ENCODE data around the gene MVB12A.

Gene MVB12A

GRCh38 chr19:17419621-17420474 is at the start of gene MVB12A:
MVB12A (plus strand) TSS chr19:17420047; CDS start chr19:17420136, 89 bp downstream.
- peak; percentile 85 to 99 (median 96) for DNase-seq

GRCh38 chr19:17376935-17377600 is 42.8 kb upstream of the MVB12A start, which contains the start of gene PLVAP:
PLVAP (minus strand) TSS chr19:17377342; CDS start chr19:17377288, 54 bp downstream.
- DNase-seq: peak in 1 of 56 donors; percentile 9

- no peak for DNase-seq
Measured at GRCh38 chr19:17378271-17378670, 41.6 kb upstream of the MVB12A start.

GRCh38 chr19:17379221-17379631 is 40.6 kb upstream of the MVB12A start:
- DNase-seq: no peak

- DNase-seq: no peak
Measured at GRCh38 chr19:17380426-17381138, 39.3 kb upstream of the MVB12A start.

GRCh38 chr19:17385878-17386611 is 33.8 kb upstream of the MVB12A start:
- DNase-seq: peak in 17 of 56 donors; percentile 3 to 55 (median 21)

- DNase-seq: no peak
Measured at GRCh38 chr19:17389288-17389687, 30.6 kb upstream of the MVB12A start.

GRCh38 chr19:17389957-17390664 is 29.7 kb upstream of the MVB12A start:
- DNase-seq: no peak

GRCh38 chr19:17390665-17391370 is 29.0 kb upstream of the MVB12A start:
- DNase-seq: peak in 54 of 56 donors; percentile 13 to 88 (median 74)

GRCh38 chr19:17391371-17392151 is 28.3 kb upstream of the MVB12A start:
- peak in 1 of 56 donors; percentile 5 for DNase-seq

GRCh38 chr19:17393002-17393401 is 26.8 kb upstream of the MVB12A start:
- DNase-seq: no peak

GRCh38 chr19:17393914-17394313 is 25.9 kb upstream of the MVB12A start, which contains the start of gene CCDC194:
CCDC194 (minus strand) TSS chr19:17394196; CDS start chr19:17394158, 38 bp downstream.
- no peak for DNase-seq

- DNase-seq: peak in 9 of 56 donors; percentile 4 to 23 (median 8)
Measured at GRCh38 chr19:17394891-17395415, 24.9 kb upstream of the MVB12A start.

- no peak for DNase-seq
Measured at GRCh38 chr19:17398902-17399527, 20.8 kb upstream of the MVB12A start.

GRCh38 chr19:17401628-17402027 is 18.2 kb upstream of the MVB12A start:
- DNase-seq: no peak

GRCh38 chr19:17402982-17403855 is 16.6 kb upstream of the MVB12A start:
- DNase-seq: peak in 1 of 56 donors; percentile 62

GRCh38 chr19:17404015-17404414 is 15.8 kb upstream of the MVB12A start:
- DNase-seq: no peak

Measured in amygdala (tissue), 56 donors.